Measurements from ENCODE around the gene ADAM33. TPM values are rescaled to one million over a fixed set of nuclear protein-coding genes. Genes with fewer than 3 reads are reported as not detected.

Gene ADAM33, protein sequence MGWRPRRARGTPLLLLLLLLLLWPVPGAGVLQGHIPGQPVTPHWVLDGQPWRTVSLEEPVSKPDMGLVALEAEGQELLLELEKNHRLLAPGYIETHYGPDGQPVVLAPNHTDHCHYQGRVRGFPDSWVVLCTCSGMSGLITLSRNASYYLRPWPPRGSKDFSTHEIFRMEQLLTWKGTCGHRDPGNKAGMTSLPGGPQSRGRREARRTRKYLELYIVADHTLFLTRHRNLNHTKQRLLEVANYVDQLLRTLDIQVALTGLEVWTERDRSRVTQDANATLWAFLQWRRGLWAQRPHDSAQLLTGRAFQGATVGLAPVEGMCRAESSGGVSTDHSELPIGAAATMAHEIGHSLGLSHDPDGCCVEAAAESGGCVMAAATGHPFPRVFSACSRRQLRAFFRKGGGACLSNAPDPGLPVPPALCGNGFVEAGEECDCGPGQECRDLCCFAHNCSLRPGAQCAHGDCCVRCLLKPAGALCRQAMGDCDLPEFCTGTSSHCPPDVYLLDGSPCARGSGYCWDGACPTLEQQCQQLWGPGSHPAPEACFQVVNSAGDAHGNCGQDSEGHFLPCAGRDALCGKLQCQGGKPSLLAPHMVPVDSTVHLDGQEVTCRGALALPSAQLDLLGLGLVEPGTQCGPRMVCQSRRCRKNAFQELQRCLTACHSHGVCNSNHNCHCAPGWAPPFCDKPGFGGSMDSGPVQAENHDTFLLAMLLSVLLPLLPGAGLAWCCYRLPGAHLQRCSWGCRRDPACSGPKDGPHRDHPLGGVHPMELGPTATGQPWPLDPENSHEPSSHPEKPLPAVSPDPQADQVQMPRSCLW
- total RNA-seq = 100 to 1,000 TPM in 1 of 4 donors, 10 to 100 TPM in 2, 1 to 10 TPM in 1; 5.6 to 175 (median 23.3) TPM

GRCh38 chr20:3681931-3682781 lies at the start of gene ADAM33:
Gene ADAM33, minus strand, starts transcription at chr20:3682010. Its CDS starts 6 bp downstream, at chr20:3682004.
- Histone ChIP-seq H3K4me1 (peaks cover 0 to 27% (median under 1%) of the 10 kb centered on the region in 4 donors), H3K4me3 (peak within 1 kb of the TSS; percentile 24 to 57 (median 38))

GRCh38 chr20:3730803-3731672 lies 49.2 kb upstream of the ADAM33 start:
- no peaks in the 10 kb centered on the region for H3K36me3 ChIP-seq
- peaks cover 0 to 20% (median 0%) of the 10 kb centered on the region in 4 donors for H3K4me1 ChIP-seq
- no peak overlapping the region for H3K4me3 ChIP-seq
- DNase-seq = no peak
- TF ChIP-seq CTCF (IDR thresholded peaks at IDR 0.05) (no peak), POLR2A (IDR thresholded peaks at IDR 0.05) (no peak)
- H3K9me3 ChIP-seq = no peaks in the 10 kb centered on the region
- H3K27me3 ChIP-seq = peaks cover 0 to 5% of the 10 kb centered on the region in 2 donors
- no peak overlapping the region for H3K27ac ChIP-seq

More at GRCh38 chr20:3681931-3682781, at the start of gene ADAM33:
- Histone ChIP-seq H3K9me3 (no peaks in the 10 kb centered on the region), H3K27me3 (no peaks in the 10 kb centered on the region), H3K27ac (peak within 1 kb of the TSS; percentile 49 to 84 (median 70)), H3K36me3 (no peaks in the 10 kb centered on the region)
- DNase-seq = no peak
- TF ChIP-seq CTCF (IDR thresholded peaks at IDR 0.05) (no peak), POLR2A (IDR thresholded peaks at IDR 0.05) (no peak)

GRCh38 chr20:3729811-3730540 lies 48.2 kb upstream of the ADAM33 start:
- H3K27ac ChIP-seq = no peak overlapping the region
- H3K4me1 ChIP-seq = peaks cover 0 to 14% (median 0%) of the 10 kb centered on the region in 4 donors
- H3K9me3 ChIP-seq = no peaks in the 10 kb centered on the region
- peaks cover 0 to 5% of the 10 kb centered on the region in 2 donors for H3K27me3 ChIP-seq
- no peak for TF ChIP-seq POLR2A (IDR thresholded peaks at IDR 0.05)
- no peak for TF ChIP-seq CTCF (IDR thresholded peaks at IDR 0.05)
- no peaks in the 10 kb centered on the region for H3K36me3 ChIP-seq
- H3K4me3 ChIP-seq = no peak overlapping the region
- DNase-seq = no peak

- peaks cover 0 to 5% of the 10 kb centered on the region in 2 donors for H3K27me3 ChIP-seq
- no peaks in the 10 kb centered on the region for H3K9me3 ChIP-seq
- TF ChIP-seq CTCF (IDR thresholded peaks at IDR 0.05) (no peak), POLR2A (IDR thresholded peaks at IDR 0.05) (no peak)
- no peak for DNase-seq
- H3K36me3 ChIP-seq = no peaks in the 10 kb centered on the region
- H3K27ac ChIP-seq = no peak overlapping the region
- H3K4me3 ChIP-seq = no peak overlapping the region
- H3K4me1 ChIP-seq = peaks cover 0 to 13% (median 0%) of the 10 kb centered on the region in 4 donors
Observed at GRCh38 chr20:3729378-3729777, 47.6 kb upstream of the ADAM33 start.

Data from Peyer's patch (tissue), 4 donors.